GM12878 (cell line): ENCODE results near the gene UNCX. TPM values are rescaled to one million over a fixed set of nuclear protein-coding genes. Genes with fewer than 3 reads are reported as not detected.

ENCODE experiments used
- ATAC-seq: fragments of 200-7000 bp; cut with Tn5 transposase; 3 replicates; pipeline ENCODE4 v1.9.1; 2020; ENCODE audit warnings: mild to moderate bottlenecking, moderate library complexity
- BruUV-seq: library from RNA; stranded (reverse); fragments of 400-500 nt; replicated peaks from 2 replicates; lab custom pipeline; 2021; lab: Mats Ljungman, UMichigan
- CTCF ChIA-PET: fragments of 300-600 bp; sonication (Branson Sonifier 250); formaldehyde crosslinking; extraction: SDS; loops from one replicate; lab custom pipeline; 2021; ENCODE audit warnings: inconsistent platforms; lab: Yijun Ruan, JAX
- POLR2A ChIA-PET: fragments of 350-600 bp; formaldehyde crosslinking; extraction: SDS; loops from one replicate; lab custom pipeline; 2021; ENCODE audit warnings: inconsistent platforms; lab: Charles Lee
- RAD21 ChIA-PET: fragments of 300-600 bp; sonication (Branson Sonifier 250); formaldehyde crosslinking; loops from one replicate; lab custom pipeline; 2023; ENCODE audit warnings: antibody characterized with exemption; ENCODE audit not compliant: unreplicated experiment; lab: Charles Lee
- SMC1A ChIA-PET: fragments of 300-600 bp; sonication (Branson Sonifier 250); formaldehyde crosslinking; loops from one replicate; lab custom pipeline; 2023; ENCODE audit not compliant: unreplicated experiment, uncharacterized antibody; lab: Charles Lee
- DNase-seq: peaks from one replicate; pipeline ENCODE4 v3.0.0-alpha.2; 2011; ENCODE audit warnings: low read depth, low spot score
- FAIRE-seq: peaks from 3 replicates; lab custom pipeline; 2011; peaks lifted over from hg19 to GRCh38; lab: Jason Lieb, UNC
- H2AFZ ChIP-seq: 2 replicates; pipeline ENCODE4 v1.6.0; 2011; ENCODE audit warnings: low read depth, low read length, control low read depth; ENCODE audit not compliant: control insufficient read depth
- H3K27ac ChIP-seq: 2 replicates; pipeline ENCODE4 v1.5.1; 2011; ENCODE audit warnings: control low read depth; ENCODE audit not compliant: control insufficient read depth, insufficient read depth
- H3K27me3 ChIP-seq, 2 experiments: replicated peaks in 1 of 2; 2 replicates each; pipeline versions ENCODE4 v1.6.0 to v1.6.1; 2011; ENCODE audit warnings: low read length in 1 of 2; ENCODE audit not compliant: control insufficient read depth in 2 of 2, insufficient read depth in 2 of 2
- H3K36me3 ChIP-seq, 2 experiments: 2 replicates each; pipeline ENCODE4 v1.5.1; 2011; ENCODE audit warnings: low read length in 1 of 2; ENCODE audit not compliant: control insufficient read depth in 2 of 2, insufficient read depth in 2 of 2
- H3K4me1 ChIP-seq: 2 replicates; pipeline ENCODE4 v1.6.1; 2011; ENCODE audit warnings: mild to moderate bottlenecking, low read length, moderate library complexity, mixed read lengths; ENCODE audit not compliant: control insufficient read depth, insufficient read depth
- H3K4me2 ChIP-seq: 2 replicates; pipeline ENCODE4 v1.6.0; 2011; ENCODE audit warnings: control low read depth; ENCODE audit not compliant: control insufficient read depth, insufficient read depth
- H3K4me3 ChIP-seq: fragments of 200-600 bp; sonication (generic); 2 replicates; pipeline ENCODE4 v1.5.1; 2016
- H3K79me2 ChIP-seq: 2 replicates; pipeline ENCODE4 v1.6.0; 2011; ENCODE audit warnings: low read length; ENCODE audit not compliant: control insufficient read depth, insufficient read depth
- H3K9ac ChIP-seq: 2 replicates; pipeline ENCODE4 v1.8.0; 2011; ENCODE audit warnings: low read length, control low read depth, mixed read lengths; ENCODE audit not compliant: control insufficient read depth, insufficient read depth
- H3K9me3 ChIP-seq: replicated peaks from 3 replicates; pipeline ENCODE4 v1.5.1; 2011; ENCODE audit warnings: mild to moderate bottlenecking, low read length; ENCODE audit not compliant: control insufficient read depth, insufficient read depth
- H4K20me1 ChIP-seq: 2 replicates; pipeline ENCODE4 v1.6.0; 2011; ENCODE audit not compliant: control insufficient read depth, insufficient read depth
- HDAC2 ChIP-seq: fragments of 200-600 bp; sonication (generic); IDR thresholded peaks from 2 replicates; pipeline ENCODE4 v1.6.1; 2017
- RELA ChIP-seq: fragments of 450-650 bp; IDR thresholded peaks from 2 replicates; pipeline ENCODE4 v1.8.0; 2014; ENCODE audit warnings: borderline replicate concordance; ENCODE audit not compliant: partially characterized antibody
- WGBS: methylation state at CpG from one replicate; pipeline ENCODE4 v1.1.6; 2016; ENCODE audit warnings: low lambda C conversion rate; ENCODE audit not compliant: insufficient replicate concordance, insufficient coverage; ENCODE audit errors: missing lambda C conversion rate; 5-methylcytosine and 5-hydroxymethylcytosine counted together
- in situ Hi-C: fragments of 300-500 bp; cut with MboI; formaldehyde crosslinking; loops from 9 replicates; pipeline ENCODE4 v1.14.3; 2018; ENCODE audit warnings: mixed read lengths
- intact Hi-C: fragments of 100-400 bp; cut with micrococcal nuclease; formaldehyde crosslinking; loops from one replicate; pipeline ENCODE4 v1.14.2; 2022; ENCODE audit not compliant: unreplicated experiment
- polyA plus RNA-seq, 11 experiments: library from polyadenylated mRNA; depleted of rRNA in 4 of 11; unstranded in 6 of 11; stranded (reverse) in 5 of 11; fragments of >200 nt; fragmentation: Nextera tagmentation in 4 of 11; fragmentation: Illumina TruSeq in 1 of 11; extraction: Ambion mirVana in 4 of 11; extraction: Trizol in 1 of 11; gene quantifications; 1 replicate in 1 of 11; 2 replicates in 10 of 11; pipeline versions ENCODE4 v1.2.1 to v1.2.3, GENCODE V29; 2011 to 2016; ENCODE audit warnings: inconsistent platforms in 2 of 11, missing spikeins in 2 of 11, low read depth in 1 of 11
- total RNA-seq, 4 experiments: library from RNA; depleted of rRNA in 3 of 4; stranded (reverse); fragments of >200 nt in 3 of 4; fragmentation: Illumina TruSeq in 1 of 4; extraction: Trizol in 1 of 4; gene quantifications; 2 replicates each; pipeline versions ENCODE4 v1.2.1 to v1.2.3, GENCODE V29; 2013 to 2021
- TF ChIP-seq, protein P1 (sequence below): fragments of 450-650 bp; IDR thresholded peaks from 2 replicates; pipeline ENCODE4 v1.6.1; 2016; ENCODE audit warnings: mild to moderate bottlenecking, moderate library complexity, borderline replicate concordance

Gene UNCX
- total and polyA plus RNA-seq, 10 of the 15 experiments (the other 5 are each of a cell fraction or from before 2014, with no cell fraction given) = not detected

DNA sequence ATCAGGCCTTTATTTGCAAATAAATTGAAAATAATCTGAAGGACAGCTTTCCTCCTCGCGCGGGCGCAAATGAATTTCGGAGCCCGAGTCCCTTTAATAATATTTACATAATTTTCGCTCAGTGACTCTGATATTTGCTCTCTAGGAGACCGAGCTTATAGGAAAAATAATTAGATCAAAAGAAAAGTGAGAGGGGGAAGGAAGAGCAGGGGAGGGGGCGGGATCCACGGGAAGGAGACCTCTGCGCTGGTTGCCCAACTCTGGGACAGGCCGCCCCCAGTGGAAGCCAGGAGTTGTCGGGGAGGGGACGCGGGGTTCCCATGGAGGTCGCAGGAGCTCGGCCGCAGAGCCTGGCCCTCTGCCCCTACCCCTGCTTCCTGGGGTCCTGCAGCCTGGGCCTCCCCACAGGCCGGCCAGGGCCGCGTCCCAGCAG, 5.8 kb downstream of the UNCX start:
- H3K9ac ChIP-seq = no peak overlapping the region
- no peaks in the 10 kb centered on the region for H3K4me1 ChIP-seq
- ATAC-seq = no peak
- 38% methylated on average over 21 of the region's 21 CpGs for WGBS
- intact Hi-C loops = no loop called here
- H3K9me3 ChIP-seq = no peaks in the 10 kb centered on the region
- FAIRE-seq = no peak
- ChIA-PET CTCF (no interaction called here), RAD21 (no interaction called here), POLR2A (no interaction called here), SMC1A (no interaction called here)
- no peaks in the 10 kb centered on the region for H4K20me1 ChIP-seq
- no peak overlapping the region for H3K4me2 ChIP-seq
- H3K79me2 ChIP-seq = no peaks in the 10 kb centered on the region
- peaks cover 4 to 17% of the 10 kb centered on the region in 2 experiments; a peak in 3 of 4 replicates for H3K27me3 ChIP-seq
- no peak overlapping the region for H2AFZ ChIP-seq
- no peaks in the 10 kb centered on the region for H3K36me3 ChIP-seq
- BruUV-seq = no TSS peak
- no peak overlapping the region for H3K4me3 ChIP-seq
- no peak overlapping the region for H3K27ac ChIP-seq
- TF ChIP-seq HDAC2 = no peak
- TF ChIP-seq, protein P1, sequence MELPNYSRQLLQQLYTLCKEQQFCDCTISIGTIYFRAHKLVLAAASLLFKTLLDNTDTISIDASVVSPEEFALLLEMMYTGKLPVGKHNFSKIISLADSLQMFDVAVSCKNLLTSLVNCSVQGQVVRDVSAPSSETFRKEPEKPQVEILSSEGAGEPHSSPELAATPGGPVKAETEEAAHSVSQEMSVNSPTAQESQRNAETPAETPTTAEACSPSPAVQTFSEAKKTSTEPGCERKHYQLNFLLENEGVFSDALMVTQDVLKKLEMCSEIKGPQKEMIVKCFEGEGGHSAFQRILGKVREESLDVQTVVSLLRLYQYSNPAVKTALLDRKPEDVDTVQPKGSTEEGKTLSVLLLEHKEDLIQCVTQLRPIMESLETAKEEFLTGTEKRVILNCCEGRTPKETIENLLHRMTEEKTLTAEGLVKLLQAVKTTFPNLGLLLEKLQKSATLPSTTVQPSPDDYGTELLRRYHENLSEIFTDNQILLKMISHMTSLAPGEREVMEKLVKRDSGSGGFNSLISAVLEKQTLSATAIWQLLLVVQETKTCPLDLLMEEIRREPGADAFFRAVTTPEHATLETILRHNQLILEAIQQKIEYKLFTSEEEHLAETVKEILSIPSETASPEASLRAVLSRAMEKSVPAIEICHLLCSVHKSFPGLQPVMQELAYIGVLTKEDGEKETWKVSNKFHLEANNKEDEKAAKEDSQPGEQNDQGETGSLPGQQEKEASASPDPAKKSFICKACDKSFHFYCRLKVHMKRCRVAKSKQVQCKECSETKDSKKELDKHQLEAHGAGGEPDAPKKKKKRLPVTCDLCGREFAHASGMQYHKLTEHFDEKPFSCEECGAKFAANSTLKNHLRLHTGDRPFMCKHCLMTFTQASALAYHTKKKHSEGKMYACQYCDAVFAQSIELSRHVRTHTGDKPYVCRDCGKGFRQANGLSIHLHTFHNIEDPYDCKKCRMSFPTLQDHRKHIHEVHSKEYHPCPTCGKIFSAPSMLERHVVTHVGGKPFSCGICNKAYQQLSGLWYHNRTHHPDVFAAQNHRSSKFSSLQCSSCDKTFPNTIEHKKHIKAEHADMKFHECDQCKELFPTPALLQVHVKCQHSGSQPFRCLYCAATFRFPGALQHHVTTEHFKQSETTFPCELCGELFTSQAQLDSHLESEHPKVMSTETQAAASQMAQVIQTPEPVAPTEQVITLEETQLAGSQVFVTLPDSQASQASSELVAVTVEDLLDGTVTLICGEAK = no peak
- no peak for TF ChIP-seq RELA
- in situ Hi-C loops = no loop called here
- DNase-seq = no peak
